ENCODE data around the gene SH3RF3.

SH3RF3 gene

GRCh38 chr2:109155553-109156451, 26.8 kb downstream of the SH3RF3 start:
- DNase-seq (ENCODE audit: low spot score) (no peak), ATAC-seq (ENCODE audit: low read depth) (no peak)
- TF ChIP-seq, protein P1, sequence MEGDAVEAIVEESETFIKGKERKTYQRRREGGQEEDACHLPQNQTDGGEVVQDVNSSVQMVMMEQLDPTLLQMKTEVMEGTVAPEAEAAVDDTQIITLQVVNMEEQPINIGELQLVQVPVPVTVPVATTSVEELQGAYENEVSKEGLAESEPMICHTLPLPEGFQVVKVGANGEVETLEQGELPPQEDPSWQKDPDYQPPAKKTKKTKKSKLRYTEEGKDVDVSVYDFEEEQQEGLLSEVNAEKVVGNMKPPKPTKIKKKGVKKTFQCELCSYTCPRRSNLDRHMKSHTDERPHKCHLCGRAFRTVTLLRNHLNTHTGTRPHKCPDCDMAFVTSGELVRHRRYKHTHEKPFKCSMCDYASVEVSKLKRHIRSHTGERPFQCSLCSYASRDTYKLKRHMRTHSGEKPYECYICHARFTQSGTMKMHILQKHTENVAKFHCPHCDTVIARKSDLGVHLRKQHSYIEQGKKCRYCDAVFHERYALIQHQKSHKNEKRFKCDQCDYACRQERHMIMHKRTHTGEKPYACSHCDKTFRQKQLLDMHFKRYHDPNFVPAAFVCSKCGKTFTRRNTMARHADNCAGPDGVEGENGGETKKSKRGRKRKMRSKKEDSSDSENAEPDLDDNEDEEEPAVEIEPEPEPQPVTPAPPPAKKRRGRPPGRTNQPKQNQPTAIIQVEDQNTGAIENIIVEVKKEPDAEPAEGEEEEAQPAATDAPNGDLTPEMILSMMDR (IDR thresholded peaks at IDR 0.05; ENCODE audit: poor library complexity, severe bottlenecking) = no peak
- Histone ChIP-seq H3K27me3 (ENCODE audit: insufficient read depth, poor library complexity, severe bottlenecking) (no peaks in the 10 kb centered on the region), H3K36me3 (ENCODE audit: low read depth) (no peaks in the 10 kb centered on the region), H3K4me3 (ENCODE audit: severe bottlenecking) (no peak overlapping the region), H3K4me1 (ENCODE audit: insufficient read depth, poor library complexity, severe bottlenecking) (no peaks in the 10 kb centered on the region), H3K27ac (ENCODE audit: poor library complexity, severe bottlenecking) (no peak overlapping the region), H3K9me3 (ENCODE audit: severe bottlenecking) (no peaks in the 10 kb centered on the region)

GRCh38 chr2:109157563-109158105, 28.6 kb downstream of the SH3RF3 start:
- ATAC-seq (ENCODE audit: low read depth) (no peak), DNase-seq (ENCODE audit: low spot score) (no peak)
- Histone ChIP-seq H3K4me1 (ENCODE audit: insufficient read depth, poor library complexity, severe bottlenecking) (no peaks in the 10 kb centered on the region), H3K4me3 (ENCODE audit: severe bottlenecking) (no peak overlapping the region), H3K27ac (ENCODE audit: poor library complexity, severe bottlenecking) (no peak overlapping the region), H3K36me3 (ENCODE audit: low read depth) (no peaks in the 10 kb centered on the region), H3K9me3 (ENCODE audit: severe bottlenecking) (no peaks in the 10 kb centered on the region), H3K27me3 (ENCODE audit: insufficient read depth, poor library complexity, severe bottlenecking) (no peaks in the 10 kb centered on the region)
- TF ChIP-seq, protein P1 (IDR thresholded peaks at IDR 0.05; ENCODE audit: poor library complexity, severe bottlenecking) = no peak

DNA sequence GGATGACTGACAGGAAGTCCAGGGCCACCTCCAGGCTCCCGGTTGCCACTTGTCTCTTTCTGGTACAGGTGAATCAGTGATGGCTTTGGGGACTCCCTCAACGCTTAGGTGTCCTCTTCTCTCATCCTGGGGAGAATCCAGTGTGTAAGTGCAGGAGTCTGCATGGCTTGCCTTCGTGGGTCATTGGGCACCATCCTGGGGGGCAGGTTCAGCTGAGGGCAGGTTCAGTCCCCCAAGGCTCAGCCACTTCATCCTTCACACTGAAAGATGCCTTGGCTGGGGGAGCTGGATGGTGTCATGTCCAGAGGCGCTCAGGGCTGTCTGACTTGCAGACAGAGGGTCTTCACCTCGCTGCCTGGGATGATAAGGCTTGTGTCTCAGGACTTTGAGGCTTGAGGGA, 29.2 kb downstream of the SH3RF3 start:
- DNase-seq (ENCODE audit: low spot score) = no peak
- no peak for ATAC-seq (ENCODE audit: low read depth)
- TF ChIP-seq, protein P1 (IDR thresholded peaks at IDR 0.05; ENCODE audit: poor library complexity, severe bottlenecking) = no peak
- no peaks in the 10 kb centered on the region for H3K9me3 ChIP-seq (ENCODE audit: severe bottlenecking)
- H3K27me3 ChIP-seq (ENCODE audit: insufficient read depth, poor library complexity, severe bottlenecking) = no peaks in the 10 kb centered on the region
- no peaks in the 10 kb centered on the region for H3K4me1 ChIP-seq (ENCODE audit: insufficient read depth, poor library complexity, severe bottlenecking)
- no peak overlapping the region for H3K27ac ChIP-seq (ENCODE audit: poor library complexity, severe bottlenecking)
- H3K4me3 ChIP-seq (ENCODE audit: severe bottlenecking) = no peak overlapping the region
- no peaks in the 10 kb centered on the region for H3K36me3 ChIP-seq (ENCODE audit: low read depth)

- no peak for ATAC-seq (ENCODE audit: low read depth)
- no peak overlapping the region for H3K4me3 ChIP-seq (ENCODE audit: severe bottlenecking)
- DNase-seq (ENCODE audit: low spot score) = no peak
- H3K4me1 ChIP-seq (ENCODE audit: insufficient read depth, poor library complexity, severe bottlenecking) = no peaks in the 10 kb centered on the region
- H3K27me3 ChIP-seq (ENCODE audit: insufficient read depth, poor library complexity, severe bottlenecking) = no peaks in the 10 kb centered on the region
- TF ChIP-seq, protein P1 (IDR thresholded peaks at IDR 0.05; ENCODE audit: poor library complexity, severe bottlenecking) = no peak
- no peak overlapping the region for H3K27ac ChIP-seq (ENCODE audit: poor library complexity, severe bottlenecking)
- no peaks in the 10 kb centered on the region for H3K9me3 ChIP-seq (ENCODE audit: severe bottlenecking)
- no peaks in the 10 kb centered on the region for H3K36me3 ChIP-seq (ENCODE audit: low read depth)
These were observed 30.1 kb downstream of the SH3RF3 start for GRCh38 chr2:109159096-109159495.

All from RWPE2 (cell line).